K562 (cell line): ENCODE data around the gene ACAT2. TPM values are rescaled to one million over a fixed set of nuclear protein-coding genes. Genes with fewer than 3 reads are reported as not detected.

Experiments used
- ATAC-seq: fragments of 200-7000 bp; cut with Tn5 transposase; 3 replicates; pipeline ENCODE4 v1.9.1; 2020; ENCODE audit warnings: moderate library complexity
- BruUV-seq: library from RNA; stranded (reverse); fragments of 400-500 nt; replicated peaks from 2 replicates; lab custom pipeline; 2021; lab: Mats Ljungman, UMichigan
- CTCF ChIA-PET: fragments of 300-600 bp; formaldehyde crosslinking; extraction: SDS; loops from one replicate; lab custom pipeline; 2021; ENCODE audit warnings: low intra/inter-chr PET ratio; lab: Yijun Ruan, JAX
- POLR2A ChIA-PET: fragments of 300-600, 350-650 bp; sonication (Branson Sonifier 250); formaldehyde crosslinking; extraction: SDS; loops from one replicate; lab custom pipeline; 2021; ENCODE audit warnings: antibody characterized with exemption, inconsistent platforms; lab: Yijun Ruan, JAX
- DNase-seq, 4 experiments: peaks; one replicate each; pipeline versions ENCODE4 v3.0.0 to v3.0.0-alpha.2; 2011 to 2018; ENCODE audit warnings: low spot score in 3 of 4, mixed read lengths in 3 of 4; ENCODE audit errors: extremely low read depth in 1 of 4
- FAIRE-seq: peaks from 2 replicates; lab custom pipeline; 2011; peaks lifted over from hg19 to GRCh38; lab: Jason Lieb, UNC
- H2AFZ ChIP-seq: 2 replicates; pipeline ENCODE4 v1.6.0; 2011; ENCODE audit warnings: low read depth, low read length, control low read depth, inconsistent platforms
- H3K27ac ChIP-seq: fragments of 200-600 bp; 3 replicates; pipeline ENCODE4 v1.8.0; 2011; ENCODE audit warnings: low read depth, mild to moderate bottlenecking, control low read depth, inconsistent platforms, low read length, moderate library complexity, mixed read lengths; ENCODE audit errors: extremely low read depth
- H3K27me3 ChIP-seq, 2 experiments: fragments of 300-600 bp in 1 of 2; 2 replicates in 1 of 2; 3 replicates in 1 of 2; pipeline versions ENCODE4 v1.6.0 to v1.8.0; 2011; ENCODE audit warnings: inconsistent platforms in 2 of 2, low read length in 2 of 2, mild to moderate bottlenecking in 1 of 2, mixed read lengths in 1 of 2, moderate library complexity in 1 of 2; ENCODE audit not compliant: control insufficient read depth in 2 of 2, insufficient read depth in 2 of 2
- H3K36me3 ChIP-seq: fragments of 300-600 bp; 3 replicates; pipeline ENCODE4 v1.8.0; 2011; ENCODE audit warnings: mild to moderate bottlenecking, low read length, inconsistent platforms; ENCODE audit not compliant: control insufficient read depth, insufficient read depth
- H3K4me1 ChIP-seq, 2 experiments: fragments of 200-600 bp in 1 of 2; replicated peaks in 1 of 2; 2 replicates in 1 of 2; 3 replicates in 1 of 2; pipeline versions ENCODE4 v1.5.1 to v1.8.0; 2011; ENCODE audit warnings: inconsistent platforms in 2 of 2, low read length in 2 of 2, mild to moderate bottlenecking in 1 of 2, mixed read lengths in 1 of 2, moderate library complexity in 1 of 2; ENCODE audit not compliant: control insufficient read depth in 2 of 2, insufficient read depth in 2 of 2
- H3K4me2 ChIP-seq: 2 replicates; pipeline ENCODE4 v1.6.1; 2011; ENCODE audit warnings: low read length, control low read depth, inconsistent platforms, mixed read lengths; ENCODE audit not compliant: insufficient read depth
- H3K4me3 ChIP-seq: fragments of 200-600 bp; sonication (generic), shearing (Covaris generic); 2 replicates; pipeline ENCODE4 v1.5.1; 2016; ENCODE audit warnings: control low read depth, inconsistent platforms
- H3K79me2 ChIP-seq: fragments of 200-600 bp; 3 replicates; pipeline ENCODE4 v1.8.0; 2011; ENCODE audit warnings: low read length, inconsistent platforms; ENCODE audit not compliant: control insufficient read depth, insufficient read depth
- H3K9ac ChIP-seq, 2 experiments: 2 replicates each; pipeline versions ENCODE4 v1.6.0 to v1.6.1; 2011; ENCODE audit warnings: low read depth in 2 of 2, low read length in 2 of 2, control low read depth in 1 of 2, inconsistent platforms in 1 of 2, mild to moderate bottlenecking in 1 of 2, mixed read lengths in 1 of 2; ENCODE audit not compliant: insufficient read depth in 1 of 2
- H3K9me1 ChIP-seq: one replicate; pipeline ENCODE4 v1.6.0; 2011; ENCODE audit warnings: inconsistent platforms, mild to moderate bottlenecking, low read length, moderate library complexity; ENCODE audit not compliant: control insufficient read depth, insufficient read depth
- H3K9me3 ChIP-seq: replicated peaks from 2 replicates; pipeline ENCODE4 v1.5.1; 2011; ENCODE audit warnings: low read depth, low read length, inconsistent platforms; ENCODE audit not compliant: control insufficient read depth, insufficient read depth
- H4K20me1 ChIP-seq: replicated peaks from 2 replicates; pipeline ENCODE4 v1.6.1; 2011; ENCODE audit warnings: low read length, inconsistent platforms, mixed read lengths; ENCODE audit not compliant: control insufficient read depth, insufficient read depth
- FOS ChIP-seq: IDR thresholded peaks from 3 replicates; pipeline ENCODE4 v1.6.1; 2011; ENCODE audit not compliant: insufficient read length; ENCODE audit errors: extremely low read depth
- HSF4 ChIP-seq: fragments of 250-450 bp; sonication (Bioruptor Pico); IDR thresholded peaks from 2 replicates; pipeline ENCODE4 v2.1.2; 2022; ENCODE audit warnings: mild to moderate bottlenecking, moderate library complexity, borderline replicate concordance
- IFI16 ChIP-seq: fragments of 250-450 bp; sonication (Bioruptor Pico); IDR thresholded peaks from 2 replicates; pipeline ENCODE4 v2.1.2; 2022; ENCODE audit warnings: mild to moderate bottlenecking, inconsistent platforms
- KLF13 ChIP-seq: fragments of 450-650 bp; IDR thresholded peaks from 2 replicates; pipeline ENCODE4 v1.6.1; 2016; ENCODE audit warnings: missing genetic modification characterization, low read depth, mild to moderate bottlenecking, missing compliant biosample characterization, moderate library complexity, borderline replicate concordance
- MCM3 ChIP-seq: fragments of 450-650 bp; IDR thresholded peaks from 2 replicates; pipeline ENCODE4 v1.6.1; 2016
- NUFIP1 ChIP-seq: fragments of 450-650 bp; IDR thresholded peaks from 2 replicates; pipeline ENCODE4 v1.6.1; 2018; ENCODE audit not compliant: partially characterized antibody
- PHF20 ChIP-seq: fragments of 450-650 bp; IDR thresholded peaks from 2 replicates; pipeline ENCODE4 v1.6.1; 2018; ENCODE audit not compliant: partially characterized antibody
- RBM25 ChIP-seq: fragments of 200-400 bp; formaldehyde crosslinking; IDR thresholded peaks from 2 replicates; pipeline ENCODE4 v1.6.1; 2018; ENCODE audit warnings: low read length, low read depth, moderate library complexity; ENCODE audit not compliant: severe bottlenecking
- SP1 ChIP-seq: sonication (generic); formaldehyde crosslinking; IDR thresholded peaks from 2 replicates; pipeline ENCODE4 v1.8.1; 2022; ENCODE audit warnings: mild to moderate bottlenecking, missing genetic modification reagents
- TGIF2 ChIP-seq: sonication (generic); formaldehyde crosslinking; IDR thresholded peaks from 2 replicates; pipeline ENCODE4 v1.8.1; 2022; ENCODE audit warnings: mild to moderate bottlenecking, missing genetic modification reagents, moderate library complexity
- ZNF407 ChIP-seq: fragments of 450-650 bp; IDR thresholded peaks from 2 replicates; pipeline ENCODE4 v1.6.1; 2016; ENCODE audit warnings: low read depth
- WGBS: fragments of 100-300 bp; shearing (Covaris generic); methylation state at CpG from one replicate; pipeline ENCODE4 v1.1.6; 2016; ENCODE audit warnings: low coverage, mixed read lengths; ENCODE audit not compliant: insufficient coverage; ENCODE audit errors: missing lambda C conversion rate; 5-methylcytosine and 5-hydroxymethylcytosine counted together
- in situ Hi-C: fragments of 300-500 bp; cut with MboI; formaldehyde crosslinking; loops from 4 replicates; pipeline ENCODE4 v1.15.0; 2018; ENCODE audit warnings: inconsistent platforms, mixed read lengths
- intact Hi-C: fragments of 100-400 bp; cut with micrococcal nuclease; formaldehyde crosslinking; loops from 2 replicates; pipeline ENCODE4 v1.14.2; 2022
- polyA plus RNA-seq, 8 experiments: library from polyadenylated mRNA; depleted of rRNA in 4 of 8; stranded (reverse) in 5 of 8; unstranded in 3 of 8; fragments of >200 nt; fragmentation: Nextera tagmentation in 2 of 8; fragmentation: Illumina TruSeq in 1 of 8; extraction: Ambion mirVana in 2 of 8; extraction: Trizol in 1 of 8; gene quantifications; 2 replicates each; pipeline versions ENCODE4 v1.2.1 to v1.2.3, GENCODE V29; 2011 to 2014; ENCODE audit warnings: inconsistent platforms in 1 of 8, missing spikeins in 1 of 8
- total RNA-seq, 7 experiments: library from RNA; depleted of rRNA in 6 of 7; stranded (reverse); fragments of >200 nt in 6 of 7; fragmentation: Illumina TruSeq in 2 of 7; extraction: Trizol in 2 of 7; gene quantifications; 2 replicates each; pipeline versions ENCODE4 v1.2.1 to v1.2.3, GENCODE V29; 2011 to 2021; ENCODE audit warnings: low replicate concordance in 1 of 7

ACAT2 gene
- total and polyA plus RNA-seq, 9 of the 15 experiments (the other 6 are each of a cell fraction or from before 2014, with no cell fraction given) = 63.0 to 309 (median 144) TPM

- TF ChIP-seq TGIF2 (CRISPR knock-in tag) = no peak
Measured at GRCh38 chr6:159817951-159818739, 56.3 kb downstream of the ACAT2 start (continued).

DNA sequence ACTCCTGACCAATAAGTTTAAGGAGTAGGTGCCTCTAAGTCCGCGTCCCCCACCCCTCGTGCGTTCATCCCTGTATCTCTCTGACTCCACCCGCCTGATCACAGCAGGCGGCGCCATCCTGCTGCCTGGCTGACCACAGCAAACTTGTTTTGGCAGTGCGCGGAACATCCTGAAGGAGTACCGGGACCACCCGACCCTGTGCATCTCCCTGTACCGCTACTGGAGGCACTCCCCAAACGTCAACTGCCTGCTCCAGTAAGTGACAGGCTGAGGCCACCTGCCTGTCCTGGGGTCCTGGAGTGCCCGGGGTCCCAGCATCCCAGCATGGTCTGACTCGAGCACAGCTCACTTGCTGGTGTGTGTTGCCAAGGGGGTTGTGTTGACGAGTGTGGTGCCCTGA is 57.3 kb downstream of the ACAT2 start:
- H3K79me2 ChIP-seq = no peaks in the 10 kb centered on the region
- peaks cover 0 to 5% of the 10 kb centered on the region in 2 experiments; a peak in 2 of 5 replicates for H3K4me1 ChIP-seq
- no TSS peak for BruUV-seq
- CTCF ChIA-PET = no interaction called here
- H3K4me3 ChIP-seq = no peak overlapping the region
- no peak overlapping the region for H2AFZ ChIP-seq
- ATAC-seq = peak; percentile 65
- peak in 3 of 4 experiments; percentile 44 to 52 (median 49) for DNase-seq
- WGBS = 2% methylated on average over 16 of the region's 16 CpGs
- in situ Hi-C loops = no loop called here
- H3K4me2 ChIP-seq = no peak overlapping the region
- H3K9me3 ChIP-seq = no peaks in the 10 kb centered on the region
- no peaks in the 10 kb centered on the region for H3K36me3 ChIP-seq
- no peak overlapping the region for H3K9ac ChIP-seq
- no peak for FAIRE-seq
- H4K20me1 ChIP-seq = peaks cover 3% of the 10 kb centered on the region; the same call in 1 of the 2 replicates
- H3K9me1 ChIP-seq = peaks cover 4% of the 10 kb centered on the region
- intact Hi-C loops = no loop called here
- POLR2A ChIA-PET = no interaction called here
- H3K27me3 ChIP-seq = peaks cover 77 to 85% of the 10 kb centered on the region in 2 experiments
- no peak overlapping the region for H3K27ac ChIP-seq
- no peak for TF ChIP-seq RBM25
- no peak for TF ChIP-seq MCM3
- TF ChIP-seq SP1 (CRISPR knock-in tag) = no peak
- TF ChIP-seq PHF20 = no peak
- TF ChIP-seq HSF4 (CRISPR knock-in tag) = no peak
- no peak for TF ChIP-seq KLF13 (tag)
- no peak for TF ChIP-seq NUFIP1
- no peak for TF ChIP-seq ZNF407
- no peak for TF ChIP-seq IFI16 (CRISPR knock-in tag)
- TF ChIP-seq FOS = no peak
